ENCODE results near the gene THAP4. TPM values are rescaled to one million over a fixed set of nuclear protein-coding genes. Genes with fewer than 3 reads are reported as not detected.

Gene THAP4
- polyA plus RNA-seq, 3 donors, result 15.1 to 25.9 (median 16.3) TPM

DNA sequence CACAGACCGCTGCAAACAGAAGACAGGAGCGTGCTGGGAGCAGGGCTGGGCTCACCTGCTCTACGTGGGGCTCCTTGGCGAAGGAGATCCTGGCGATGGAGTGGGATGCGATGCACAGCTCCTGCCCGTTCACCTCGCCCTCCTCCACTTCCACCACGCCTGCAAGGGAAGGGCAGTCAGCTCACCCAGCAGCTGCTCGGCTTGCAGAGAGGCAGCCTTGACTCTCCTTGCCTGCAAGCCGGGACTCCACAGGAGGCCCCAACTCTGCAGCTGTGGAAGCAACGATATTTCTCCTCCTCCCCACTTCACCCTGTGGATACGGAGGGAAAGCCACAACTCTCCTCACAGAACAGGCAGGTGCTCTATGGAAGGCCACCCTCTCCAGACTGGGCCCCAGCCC, 35.1 kb downstream of the THAP4 start:
- no peaks in the 10 kb centered on the region for H4K20me1 ChIP-seq (ENCODE audit: insufficient read depth, low read length)
- Mint-ChIP-seq H3K4me3 (no peak overlapping the region), H3K4me1 (no peaks in the 10 kb centered on the region), H3K9me3 (peaks cover 0 to 1% (median 0%) of the 10 kb centered on the region in 7 donors), H3K36me3 (peaks cover 73 to 96% of the 10 kb centered on the region in 2 donors), H3K27ac (peak overlapping the region in 1 of 7 donors; percentile 38), H3K27me3 (ENCODE audit: low read depth in 3 of 3) (peaks cover 0 to 2% (median 1%) of the 10 kb centered on the region in 3 donors)
- no peaks in the 10 kb centered on the region for H3K4me1 ChIP-seq (ENCODE audit: control insufficient read depth in 1 of 2, insufficient read depth in 2 of 2, low read length in 2 of 2)
- H3K27me3 ChIP-seq (ENCODE audit: control insufficient read depth in 2 of 2, insufficient read depth in 2 of 2, low read length in 2 of 2), result no peaks in the 10 kb centered on the region
- H3K4me2 ChIP-seq (replicated peaks; ENCODE audit: extremely low read depth, low read length, poor library complexity, severe bottlenecking), result no peak overlapping the region
- DNase-seq, result no peak
- 96% methylated on average over 12 of the region's 13 CpGs for WGBS (ENCODE audit: insufficient coverage)
- no peak overlapping the region for H3K4me3 ChIP-seq (replicated peaks in 1 of 3; ENCODE audit: low read depth in 2 of 3, low read length in 3 of 3)
- H3K9me3 ChIP-seq (replicated peaks in 1 of 2; ENCODE audit: control insufficient read depth in 1 of 2, insufficient read depth in 1 of 2, low read length in 2 of 2), result no peaks in the 10 kb centered on the region
- H2AFZ ChIP-seq (ENCODE audit: insufficient read depth, low read depth, low read length, poor library complexity, severe bottlenecking), result no peak overlapping the region
- intact Hi-C loops (cut with micrococcal nuclease), result no loop called here
- TF ChIP-seq, protein P1, sequence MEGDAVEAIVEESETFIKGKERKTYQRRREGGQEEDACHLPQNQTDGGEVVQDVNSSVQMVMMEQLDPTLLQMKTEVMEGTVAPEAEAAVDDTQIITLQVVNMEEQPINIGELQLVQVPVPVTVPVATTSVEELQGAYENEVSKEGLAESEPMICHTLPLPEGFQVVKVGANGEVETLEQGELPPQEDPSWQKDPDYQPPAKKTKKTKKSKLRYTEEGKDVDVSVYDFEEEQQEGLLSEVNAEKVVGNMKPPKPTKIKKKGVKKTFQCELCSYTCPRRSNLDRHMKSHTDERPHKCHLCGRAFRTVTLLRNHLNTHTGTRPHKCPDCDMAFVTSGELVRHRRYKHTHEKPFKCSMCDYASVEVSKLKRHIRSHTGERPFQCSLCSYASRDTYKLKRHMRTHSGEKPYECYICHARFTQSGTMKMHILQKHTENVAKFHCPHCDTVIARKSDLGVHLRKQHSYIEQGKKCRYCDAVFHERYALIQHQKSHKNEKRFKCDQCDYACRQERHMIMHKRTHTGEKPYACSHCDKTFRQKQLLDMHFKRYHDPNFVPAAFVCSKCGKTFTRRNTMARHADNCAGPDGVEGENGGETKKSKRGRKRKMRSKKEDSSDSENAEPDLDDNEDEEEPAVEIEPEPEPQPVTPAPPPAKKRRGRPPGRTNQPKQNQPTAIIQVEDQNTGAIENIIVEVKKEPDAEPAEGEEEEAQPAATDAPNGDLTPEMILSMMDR (IDR thresholded peaks at IDR 0.05), result no peak
- H3K36me3 ChIP-seq (replicated peaks in 1 of 2; ENCODE audit: control insufficient read depth in 1 of 2, insufficient read depth in 2 of 2, low read length in 2 of 2), result peaks cover 60 to 91% of the 10 kb centered on the region in 2 donors
- H3K9ac ChIP-seq (ENCODE audit: insufficient read depth, low read length, poor library complexity, severe bottlenecking), result no peak overlapping the region
- no peaks in the 10 kb centered on the region for H3K79me2 ChIP-seq (ENCODE audit: insufficient read depth, low read length)
- H3K27ac ChIP-seq (ENCODE audit: low read depth in 1 of 2, low read length in 2 of 2), result no peak overlapping the region

DNA sequence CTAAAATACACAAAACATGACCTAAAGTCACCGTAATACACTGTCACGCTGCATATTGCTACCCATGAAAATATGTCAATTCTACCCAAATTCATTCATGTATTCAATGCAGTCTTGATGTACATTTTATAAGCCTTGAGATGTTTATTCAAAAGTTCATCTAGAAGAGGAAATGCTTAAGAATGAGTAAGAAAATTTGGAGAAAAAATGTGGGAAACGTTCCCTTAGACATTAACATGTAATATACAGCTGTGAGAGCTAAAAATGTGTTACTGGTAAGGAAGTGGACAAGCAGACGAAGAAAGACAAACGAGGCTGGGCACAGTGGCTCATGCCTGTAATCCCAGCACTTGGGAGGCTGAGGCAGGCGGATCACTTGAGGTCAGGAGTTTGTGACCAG, 37.3 kb downstream of the THAP4 start:
- Mint-ChIP-seq H3K36me3 (peaks cover 63 to 92% of the 10 kb centered on the region in 2 donors), H3K4me3 (no peak overlapping the region), H3K9me3 (peaks cover 0 to 1% (median 0%) of the 10 kb centered on the region in 7 donors), H3K27me3 (ENCODE audit: low read depth in 3 of 3) (peaks cover 0 to 2% (median 1%) of the 10 kb centered on the region in 3 donors), H3K27ac (no peak overlapping the region), H3K4me1 (no peaks in the 10 kb centered on the region)
- Histone ChIP-seq H3K27me3 (ENCODE audit: control insufficient read depth in 2 of 2, insufficient read depth in 2 of 2, low read length in 2 of 2) (no peaks in the 10 kb centered on the region), H3K27ac (ENCODE audit: low read depth in 1 of 2, low read length in 2 of 2) (no peak overlapping the region), H3K36me3 (replicated peaks in 1 of 2; ENCODE audit: control insufficient read depth in 1 of 2, insufficient read depth in 2 of 2, low read length in 2 of 2) (peaks cover 41 to 86% of the 10 kb centered on the region in 2 donors), H3K4me2 (replicated peaks; ENCODE audit: extremely low read depth, low read length, poor library complexity, severe bottlenecking) (no peak overlapping the region), H3K4me3 (replicated peaks in 1 of 3; ENCODE audit: low read depth in 2 of 3, low read length in 3 of 3) (no peak overlapping the region), H3K79me2 (ENCODE audit: insufficient read depth, low read length) (no peaks in the 10 kb centered on the region), H4K20me1 (ENCODE audit: insufficient read depth, low read length) (no peaks in the 10 kb centered on the region), H3K4me1 (ENCODE audit: control insufficient read depth in 1 of 2, insufficient read depth in 2 of 2, low read length in 2 of 2) (no peaks in the 10 kb centered on the region), H3K9ac (ENCODE audit: insufficient read depth, low read length, poor library complexity, severe bottlenecking) (no peak overlapping the region), H3K9me3 (replicated peaks in 1 of 2; ENCODE audit: control insufficient read depth in 1 of 2, insufficient read depth in 1 of 2, low read length in 2 of 2) (no peaks in the 10 kb centered on the region), H2AFZ (ENCODE audit: insufficient read depth, low read depth, low read length, poor library complexity, severe bottlenecking) (no peak overlapping the region)
- TF ChIP-seq, protein P1 (IDR thresholded peaks at IDR 0.05), result no peak
- WGBS (ENCODE audit: insufficient coverage), result 90% methylated on average over 2 of the region's 6 CpGs
- no peak for DNase-seq
- intact Hi-C loops (cut with micrococcal nuclease), result no loop called here

Measured in CD14-positive monocyte (primary cell).